PC-3 (cell line): Measurements from ENCODE around the gene UBAP2L. TPM values are rescaled to one million over a fixed set of nuclear protein-coding genes. Genes with fewer than 3 reads are reported as not detected.

Experiments used
- ATAC-seq: fragments of 200-7000 bp; cut with Tn5 transposase; 2 replicates; pipeline ENCODE4 v1.9.1; 2020; ENCODE audit warnings: mild to moderate bottlenecking, moderate library complexity
- BruUV-seq: library from RNA; stranded (reverse); fragments of 400-500 nt; replicated peaks from 2 replicates; lab custom pipeline; 2021; lab: Mats Ljungman, UMichigan
- CTCF ChIA-PET: fragments of 300-600 bp; sonication (Branson Sonifier 250); formaldehyde crosslinking; loops from one replicate; lab custom pipeline; 2022; ENCODE audit warnings: antibody characterized with exemption; lab: Charles Lee
- POLR2A ChIA-PET: fragments of 300-600 bp; sonication (Branson Sonifier 250); formaldehyde crosslinking; loops from one replicate; lab custom pipeline; 2022; ENCODE audit warnings: antibody characterized with exemption; ENCODE audit not compliant: unreplicated experiment; lab: Charles Lee
- DNase-seq: peaks from one replicate; pipeline ENCODE4 v3.0.0-alpha.2; 2015
- H2AFZ ChIP-seq: fragments of 300-600 bp; sonication (generic); 2 replicates; pipeline ENCODE4 v1.6.0; 2016; ENCODE audit warnings: antibody characterized with exemption, low read length
- H3F3A ChIP-seq: fragments of 300-600 bp; sonication (generic); one replicate; pipeline ENCODE4 v1.6.0; 2017; ENCODE audit warnings: antibody characterized with exemption, low read length, control low read depth, mild to moderate bottlenecking; ENCODE audit not compliant: unreplicated experiment
- H3K27ac ChIP-seq: fragments of 300-600 bp; sonication (generic); 2 replicates; pipeline ENCODE4 v1.5.1; 2016; ENCODE audit warnings: mild to moderate bottlenecking, low read length
- H3K27me3 ChIP-seq: fragments of 300-600 bp; sonication (generic); 2 replicates; pipeline ENCODE4 v1.6.1; 2016; ENCODE audit warnings: low read length, mixed read lengths
- H3K36me3 ChIP-seq: fragments of 300-600 bp; sonication (generic); 2 replicates; pipeline ENCODE4 v1.6.1; 2016; ENCODE audit warnings: low read depth, mixed run types, low read length, mixed read lengths
- H3K4me1 ChIP-seq: fragments of 300-600 bp; sonication (generic); 2 replicates; pipeline ENCODE4 v1.5.1; 2016; ENCODE audit warnings: low read length; ENCODE audit not compliant: insufficient read depth
- H3K4me2 ChIP-seq: fragments of 300-600 bp; sonication (generic); 2 replicates; pipeline ENCODE4 v1.6.0; 2016; ENCODE audit warnings: low read length
- H3K4me3 ChIP-seq: fragments of 300-600 bp; sonication (generic); 2 replicates; pipeline ENCODE4 v1.5.1; 2016; ENCODE audit warnings: mild to moderate bottlenecking, low read length, mixed read lengths
- H3K79me2 ChIP-seq: fragments of 300-600 bp; sonication (generic); 2 replicates; pipeline ENCODE4 v1.6.1; 2017; ENCODE audit warnings: low read length, mixed read lengths
- H3K9ac ChIP-seq: fragments of 300-600 bp; sonication (generic); 2 replicates; pipeline ENCODE4 v1.6.0; 2016; ENCODE audit warnings: mild to moderate bottlenecking, low read length
- H3K9me2 ChIP-seq: fragments of 300-600 bp; sonication (generic); replicated peaks from 2 replicates; pipeline ENCODE4 v1.6.1; 2016; ENCODE audit warnings: mixed run types, low read length, mixed read lengths
- H3K9me3 ChIP-seq: fragments of 300-600 bp; sonication (generic); 2 replicates; pipeline ENCODE4 v1.6.1; 2016; ENCODE audit warnings: low read length, mixed read lengths
- H4K20me1 ChIP-seq: fragments of 300-600 bp; sonication (generic); 2 replicates; pipeline ENCODE4 v1.6.1; 2016; ENCODE audit warnings: low read length, mixed read lengths
- EZH2 ChIP-seq: fragments of 300-600 bp; sonication (generic); IDR thresholded peaks from one replicate; pipeline ENCODE4 v1.6.1; 2017; ENCODE audit warnings: antibody characterized with exemption, mild to moderate bottlenecking, low read length; ENCODE audit not compliant: unreplicated experiment
- EZH2phosphoT487 ChIP-seq: fragments of 300-600 bp; sonication (generic); IDR thresholded peaks from 2 replicates; pipeline ENCODE4 v1.6.1; 2018; ENCODE audit warnings: mild to moderate bottlenecking, antibody characterized with exemption, low read length, borderline replicate concordance
- intact Hi-C: fragments of 100-400 bp; cut with micrococcal nuclease; formaldehyde crosslinking; loops from 2 replicates; pipeline ENCODE4 v1.9.0; 2023
- total RNA-seq: library from RNA; depleted of rRNA; stranded (reverse); fragments of >200 nt; gene quantifications from 2 replicates; pipeline ENCODE4 v1.2.3, GENCODE V29; 2014
- TF ChIP-seq, protein P1 (sequence below): fragments of 300-600 bp; sonication (generic); conservative IDR thresholded peaks from 2 replicates; pipeline ENCODE4 v1.5.1; 2017; ENCODE audit warnings: antibody characterized with exemption, low read depth, mild to moderate bottlenecking, low read length

UBAP2L gene
- total RNA-seq, 1 experiment from 2014 or later = 128 TPM

DNA sequence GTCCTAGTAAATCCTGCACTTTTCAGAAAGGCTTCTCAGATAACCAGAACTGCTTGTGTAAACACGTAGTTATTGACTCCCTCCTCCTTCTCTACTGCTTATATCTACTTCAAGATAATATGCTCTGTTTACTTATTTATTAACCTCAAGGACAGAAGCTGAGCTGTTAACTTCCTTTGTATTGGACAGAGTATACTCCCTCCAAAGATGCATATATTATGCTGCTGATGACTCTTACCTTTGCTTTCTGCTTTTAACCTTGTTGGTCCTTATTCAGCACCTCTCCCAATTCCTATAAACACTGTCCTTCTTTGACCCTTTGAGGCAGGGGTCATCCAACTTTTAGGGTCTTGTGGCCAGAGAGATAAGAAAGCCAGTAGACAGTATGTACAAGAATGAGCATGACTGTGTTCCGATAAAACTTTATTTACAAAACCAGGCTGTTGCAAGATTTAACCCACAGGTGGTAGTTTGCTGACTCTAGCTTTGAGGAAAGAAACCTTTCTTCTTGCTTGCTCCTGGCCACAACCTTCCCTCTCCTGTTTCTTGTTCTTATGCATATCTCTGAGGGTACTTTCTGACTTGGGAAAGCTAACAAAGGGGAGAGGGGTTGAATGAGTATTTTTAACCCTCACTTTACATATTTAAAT, 33.8 kb upstream of the UBAP2L start:
- Histone ChIP-seq H3K4me1 (peaks cover 6% of the 10 kb centered on the region), H3K4me2 (no peak overlapping the region), H3K27me3 (peaks cover 9% of the 10 kb centered on the region), H3K79me2 (peaks cover 10% of the 10 kb centered on the region), H3K4me3 (no peak overlapping the region), H3F3A (no peaks in the 10 kb centered on the region), H3K36me3 (no peaks in the 10 kb centered on the region), H3K9ac (no peak overlapping the region), H4K20me1 (peaks cover 2% of the 10 kb centered on the region), H3K9me2 (no peaks in the 10 kb centered on the region), H3K27ac (no peak overlapping the region), H3K9me3 (no peaks in the 10 kb centered on the region), H2AFZ (no peak overlapping the region)
- no peak for DNase-seq
- TF ChIP-seq, protein P1, sequence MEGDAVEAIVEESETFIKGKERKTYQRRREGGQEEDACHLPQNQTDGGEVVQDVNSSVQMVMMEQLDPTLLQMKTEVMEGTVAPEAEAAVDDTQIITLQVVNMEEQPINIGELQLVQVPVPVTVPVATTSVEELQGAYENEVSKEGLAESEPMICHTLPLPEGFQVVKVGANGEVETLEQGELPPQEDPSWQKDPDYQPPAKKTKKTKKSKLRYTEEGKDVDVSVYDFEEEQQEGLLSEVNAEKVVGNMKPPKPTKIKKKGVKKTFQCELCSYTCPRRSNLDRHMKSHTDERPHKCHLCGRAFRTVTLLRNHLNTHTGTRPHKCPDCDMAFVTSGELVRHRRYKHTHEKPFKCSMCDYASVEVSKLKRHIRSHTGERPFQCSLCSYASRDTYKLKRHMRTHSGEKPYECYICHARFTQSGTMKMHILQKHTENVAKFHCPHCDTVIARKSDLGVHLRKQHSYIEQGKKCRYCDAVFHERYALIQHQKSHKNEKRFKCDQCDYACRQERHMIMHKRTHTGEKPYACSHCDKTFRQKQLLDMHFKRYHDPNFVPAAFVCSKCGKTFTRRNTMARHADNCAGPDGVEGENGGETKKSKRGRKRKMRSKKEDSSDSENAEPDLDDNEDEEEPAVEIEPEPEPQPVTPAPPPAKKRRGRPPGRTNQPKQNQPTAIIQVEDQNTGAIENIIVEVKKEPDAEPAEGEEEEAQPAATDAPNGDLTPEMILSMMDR = no peak
- no peak for TF ChIP-seq EZH2
- no peak for TF ChIP-seq EZH2phosphoT487
- BruUV-seq = no TSS peak
- ATAC-seq = no peak
- POLR2A ChIA-PET = no interaction called here
- CTCF ChIA-PET = interaction anchor here (0.5 kb wide), 1 partner anchor 10 kb away, joined by 9 read pairs; no protein-coding TSS in a partner anchor
- intact Hi-C loops = no loop called here

DNA sequence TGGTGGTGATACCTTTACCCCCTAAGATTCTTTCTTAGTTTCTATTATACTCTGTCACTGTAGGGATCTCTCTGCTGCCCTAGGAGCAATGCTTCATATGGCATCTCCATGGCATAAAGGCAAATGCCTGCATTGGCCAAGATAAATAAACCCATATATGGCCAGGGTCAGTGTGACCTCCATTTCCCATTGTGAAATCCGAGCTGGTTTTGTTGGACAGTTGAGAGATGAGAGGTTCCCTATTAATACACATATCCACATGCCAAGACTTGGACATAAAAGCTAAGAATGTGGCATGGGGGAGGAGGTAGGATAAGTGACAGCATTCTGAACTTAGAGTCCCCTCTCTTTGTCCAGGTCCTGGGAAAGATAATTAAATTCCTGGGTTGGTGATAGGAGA, 30.2 kb upstream of the UBAP2L start:
- TF ChIP-seq EZH2 = no peak
- no peak for TF ChIP-seq EZH2phosphoT487
- TF ChIP-seq, protein P1 = no peak
- no peaks in the 10 kb centered on the region for H3K79me2 ChIP-seq
- no peak overlapping the region for H2AFZ ChIP-seq
- intact Hi-C loops = no loop called here
- no TSS peak for BruUV-seq
- no peak overlapping the region for H3K4me3 ChIP-seq
- DNase-seq = peak; percentile 39
- peak; percentile 13 for ATAC-seq
- H3K9me2 ChIP-seq = no peaks in the 10 kb centered on the region
- CTCF ChIA-PET = no interaction called here
- no peak overlapping the region for H3K9ac ChIP-seq
- no peaks in the 10 kb centered on the region for H3K36me3 ChIP-seq
- H4K20me1 ChIP-seq = no peaks in the 10 kb centered on the region
- POLR2A ChIA-PET = no interaction called here
- H3K4me2 ChIP-seq = no peak overlapping the region
- H3K27me3 ChIP-seq = peaks cover 27% of the 10 kb centered on the region
- H3F3A ChIP-seq = no peaks in the 10 kb centered on the region
- H3K4me1 ChIP-seq = no peaks in the 10 kb centered on the region; the same call in 1 of the 2 replicates
- no peak overlapping the region for H3K27ac ChIP-seq
- H3K9me3 ChIP-seq = no peaks in the 10 kb centered on the region

DNA sequence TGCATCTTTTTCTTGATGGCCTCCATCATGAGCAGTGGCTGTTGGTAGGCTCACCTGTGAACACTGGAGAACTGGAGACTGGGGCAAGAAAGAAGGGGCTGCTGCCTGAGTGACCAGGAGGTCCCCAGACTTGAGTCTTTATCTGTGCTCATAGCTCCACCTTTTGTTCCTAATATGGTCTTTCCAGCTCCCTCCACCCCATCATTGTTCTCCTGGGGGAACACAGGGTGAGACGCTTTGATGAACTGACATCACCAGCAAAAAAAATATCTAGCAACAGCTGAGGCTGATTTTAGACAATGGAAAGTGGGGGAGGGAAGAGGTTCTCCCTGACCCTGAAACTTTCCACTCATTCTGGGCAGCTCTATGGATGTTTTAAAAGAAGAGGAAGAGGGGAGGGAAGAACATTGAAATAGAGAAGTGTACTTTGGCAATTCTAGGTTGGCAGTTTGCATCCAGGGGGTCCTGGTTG, 28.7 kb upstream of the UBAP2L start, which contains the start of gene TPM3:
TSS of gene TPM3 (minus strand) at position 111 of the 472 bp plus-strand sequence. CDS start at position 29, 82 bp downstream.
- Histone ChIP-seq H3K9ac (no peak within 1 kb of the TSS), H3K27me3 (peaks cover 27% of the 10 kb centered on the region), H3K36me3 (no peaks in the 10 kb centered on the region), H3K4me3 (no peak within 1 kb of the TSS), H4K20me1 (no peaks in the 10 kb centered on the region), H3K4me1 (peaks cover 4% of the 10 kb centered on the region; the same call in 1 of the 2 replicates), H3K79me2 (no peaks in the 10 kb centered on the region), H2AFZ (no peak within 1 kb of the TSS), H3K9me2 (no peaks in the 10 kb centered on the region), H3K4me2 (no peak within 1 kb of the TSS), H3K27ac (no peak within 1 kb of the TSS), H3K9me3 (no peaks in the 10 kb centered on the region), H3F3A (no peaks in the 10 kb centered on the region)
- ATAC-seq (no peak), DNase-seq (no peak)
- intact Hi-C loops = no loop called here
- CTCF ChIA-PET = no interaction called here
- POLR2A ChIA-PET = no interaction called here
- no TSS peak for BruUV-seq
- TF ChIP-seq EZH2phosphoT487 (no peak), EZH2 (no peak)
- TF ChIP-seq, protein P1 = no peak
